HepG2 (cell line): ENCODE measurements around the gene AGXT. TPM values are rescaled to one million over a fixed set of nuclear protein-coding genes. Genes with fewer than 3 reads are reported as not detected.

ENCODE experiments used
- DNMT1 ChIP-seq: sonication (generic); formaldehyde crosslinking; IDR thresholded peaks from 2 replicates; pipeline ENCODE4 v1.5.1; 2020; ENCODE audit warnings: mild to moderate bottlenecking, missing genetic modification reagents
- GATA4 ChIP-seq: sonication (generic); IDR thresholded peaks from 2 replicates; pipeline ENCODE4 v1.6.1; 2016; ENCODE audit warnings: antibody characterized with exemption, low read depth, borderline replicate concordance
- HDAC6 ChIP-seq: fragments of 200-600 bp; sonication (generic); IDR thresholded peaks from 2 replicates; pipeline ENCODE4 v1.7.0; 2017; ENCODE audit warnings: mild to moderate bottlenecking, antibody characterized with exemption, low read length, low read depth
- HNF4A ChIP-seq: sonication (generic); formaldehyde crosslinking; IDR thresholded peaks from 2 replicates; pipeline ENCODE4 v1.4.0; 2020; ENCODE audit warnings: missing genetic modification reagents
- MTERF4 ChIP-seq: sonication (generic); formaldehyde crosslinking; IDR thresholded peaks from 2 replicates; pipeline ENCODE4 v1.8.0; 2023; ENCODE audit warnings: mild to moderate bottlenecking, missing genetic modification reagents
- MTF2 ChIP-seq: sonication (generic); formaldehyde crosslinking; IDR thresholded peaks from 2 replicates; pipeline ENCODE4 v1.5.0; 2020; ENCODE audit warnings: missing genetic modification reagents, borderline replicate concordance
- NFE2L1 ChIP-seq: sonication (generic); formaldehyde crosslinking; IDR thresholded peaks from 2 replicates; pipeline ENCODE4 v1.4.0; 2020; ENCODE audit warnings: missing genetic modification reagents, mild to moderate bottlenecking, borderline replicate concordance
- PHF8 ChIP-seq: sonication (generic); formaldehyde crosslinking; IDR thresholded peaks from 2 replicates; pipeline ENCODE4 v1.5.0; 2020; ENCODE audit warnings: missing genetic modification reagents
- REPIN1 ChIP-seq: sonication (generic); formaldehyde crosslinking; IDR thresholded peaks from 2 replicates; pipeline ENCODE4 v1.8.0; 2022; ENCODE audit warnings: missing genetic modification reagents, low read depth, mild to moderate bottlenecking, borderline replicate concordance
- TFDP2 ChIP-seq: sonication (generic); formaldehyde crosslinking; IDR thresholded peaks from 2 replicates; pipeline ENCODE4 v1.4.0; 2020; ENCODE audit warnings: missing genetic modification reagents
- YY1 ChIP-seq: IDR thresholded peaks from 2 replicates; pipeline ENCODE4 v1.6.1; 2011; ENCODE audit warnings: low read length, low read depth, moderate library complexity, mild to moderate bottlenecking; ENCODE audit not compliant: insufficient read depth, insufficient replicate concordance
- ZNF121 ChIP-seq: sonication (generic); formaldehyde crosslinking; IDR thresholded peaks from 2 replicates; pipeline ENCODE4 v1.5.0; 2020; ENCODE audit warnings: mild to moderate bottlenecking, missing genetic modification reagents
- ZNF18 ChIP-seq: sonication (generic); formaldehyde crosslinking; IDR thresholded peaks from 2 replicates; pipeline ENCODE4 v1.8.0; 2022; ENCODE audit warnings: mild to moderate bottlenecking, missing genetic modification reagents; ENCODE audit not compliant: insufficient replicate concordance
- ZNF318 ChIP-seq: sonication (generic); formaldehyde crosslinking; IDR thresholded peaks from 2 replicates; pipeline ENCODE4 v1.4.0; 2020; ENCODE audit warnings: mild to moderate bottlenecking, missing genetic modification reagents
- ZNF746 ChIP-seq: sonication (generic); formaldehyde crosslinking; IDR thresholded peaks from 2 replicates; pipeline ENCODE4 v1.8.0; 2022; ENCODE audit warnings: mild to moderate bottlenecking, missing genetic modification reagents
- ZNF780A ChIP-seq: sonication (generic); formaldehyde crosslinking; IDR thresholded peaks from 2 replicates; pipeline ENCODE4 v1.8.0; 2022; ENCODE audit warnings: mild to moderate bottlenecking, missing genetic modification reagents, moderate library complexity
- polyA plus RNA-seq, 8 experiments: library from polyadenylated mRNA; depleted of rRNA in 3 of 8; stranded (reverse) in 7 of 8; unstranded in 1 of 8; fragments of >200 nt; fragmentation: Illumina TruSeq in 4 of 8; extraction: Trizol in 4 of 8; gene quantifications; 2 replicates each; pipeline versions ENCODE4 v1.2.1 to v1.2.3, GENCODE V29; 2011 to 2016; ENCODE audit warnings: low read depth in 4 of 8, missing spikeins in 1 of 8, mixed read lengths in 1 of 8; ENCODE audit not compliant: insufficient read depth in 1 of 8
- total RNA-seq, 5 experiments: library from RNA; depleted of rRNA; stranded (reverse); fragments of >200 nt; fragmentation: Illumina TruSeq; extraction: Trizol; gene quantifications; 2 replicates each; pipeline ENCODE4 v1.2.3, GENCODE V29; 2016; ENCODE audit warnings: low read depth in 1 of 5

The AGXT gene
- total and polyA plus RNA-seq, 2 of the 13 experiments (the other 11 are each of a cell fraction or from before 2014, with no cell fraction given): 41.9 to 96.1 TPM

- peak; percentile 41 for TF ChIP-seq YY1
- no peak for TF ChIP-seq MTERF4 (CRISPR knock-in tag)
- peak; percentile 59; the same call in 1 of the 2 replicates for TF ChIP-seq ZNF121
- peak; percentile 58; the same call in 1 of the 2 replicates for TF ChIP-seq GATA4
- peak; percentile 99 for TF ChIP-seq HNF4A (CRISPR knock-in tag)
- TF ChIP-seq ZNF746 (CRISPR knock-in tag): peak; percentile 100
- no peak for TF ChIP-seq ZNF18
- TF ChIP-seq MTF2 (CRISPR knock-in tag): 0 out of 2 replicates have a peak, but pooled peaks have one; percentile 73
- TF ChIP-seq ZNF318: no peak
- no peak for TF ChIP-seq ZNF780A
- peak; percentile 20; the same call in 1 of the 2 replicates for TF ChIP-seq NFE2L1 (CRISPR knock-in tag)
- peak; percentile 85; the same call in 1 of the 2 replicates for TF ChIP-seq REPIN1 (CRISPR knock-in tag)
- peak; percentile 54; the same call in 1 of the 2 replicates for TF ChIP-seq DNMT1
- peak; percentile 91 for TF ChIP-seq TFDP2 (CRISPR knock-in tag)
- TF ChIP-seq HDAC6: no peak
- TF ChIP-seq PHF8 (CRISPR knock-in tag): peak; percentile 69
Measured at GRCh38 chr2:240873805-240874714, 5.4 kb downstream of the AGXT start (continued).
